Measurements from ENCODE around the gene IRF9. TPM values are rescaled to one million over a fixed set of nuclear protein-coding genes. Genes with fewer than 3 reads are reported as not detected.

IRF9 gene
- total RNA-seq, 1 donor from 2014 or later: 12.2 TPM

- DNase-seq (ENCODE audit: low spot score in 2 of 2) (no peak), FAIRE-seq (no peak)
Measured at GRCh38 chr14:24130717-24131548, 30.1 kb upstream of the IRF9 start.

GRCh38 chr14:24131549-24131966 lies 29.5 kb upstream of the IRF9 start:
- FAIRE-seq (no peak), DNase-seq (ENCODE audit: low spot score in 2 of 2) (no peak)

- no peak for DNase-seq (ENCODE audit: low spot score in 2 of 2)
- FAIRE-seq: no peak
Measured at GRCh38 chr14:24132061-24132685, 28.9 kb upstream of the IRF9 start.

- no peak for DNase-seq (ENCODE audit: low spot score in 2 of 2)
Measured at GRCh38 chr14:24132976-24133375, 28.1 kb upstream of the IRF9 start.

GRCh38 chr14:24133735-24134134 lies 27.3 kb upstream of the IRF9 start:
- FAIRE-seq (no peak), DNase-seq (ENCODE audit: low spot score in 2 of 2) (no peak)

More at GRCh38 chr14:24132976-24133375, 28.1 kb upstream of the IRF9 start:
- no peak for FAIRE-seq

GRCh38 chr14:24135584-24135833 lies 25.6 kb upstream of the IRF9 start:
- FAIRE-seq (no peak), DNase-seq (ENCODE audit: low spot score in 2 of 2) (no peak)

GRCh38 chr14:24135834-24136683 lies 25.0 kb upstream of the IRF9 start, which contains the start of gene PSME1:
PSME1 (plus strand) TSS chr14:24136194; CDS start chr14:24136263, 69 bp downstream.
- FAIRE-seq (no peak), DNase-seq (ENCODE audit: low spot score in 2 of 2) (peak; percentile 96 to 97)

GRCh38 chr14:24136684-24137528 lies 24.2 kb upstream of the IRF9 start:
- FAIRE-seq (no peak), DNase-seq (ENCODE audit: low spot score in 2 of 2) (no peak)

GRCh38 chr14:24137529-24138395 lies 23.3 kb upstream of the IRF9 start:
- FAIRE-seq (no peak), DNase-seq (ENCODE audit: low spot score in 2 of 2) (no peak)

GRCh38 chr14:24138396-24139271 lies 22.4 kb upstream of the IRF9 start:
- no peak for DNase-seq (ENCODE audit: low spot score in 2 of 2)
- no peak for FAIRE-seq

GRCh38 chr14:24139272-24139934 lies 21.7 kb upstream of the IRF9 start:
- FAIRE-seq: no peak
- no peak for DNase-seq (ENCODE audit: low spot score in 2 of 2)

- no peak for FAIRE-seq
- DNase-seq (ENCODE audit: low spot score in 2 of 2): peak; percentile 98
Measured at GRCh38 chr14:24141097-24141880, 19.8 kb upstream of the IRF9 start, which contains the start of gene EMC9. EMC9 (minus strand) TSS chr14:24141591; CDS start chr14:24141304, 287 bp downstream.

- no peak for FAIRE-seq
- no peak for DNase-seq (ENCODE audit: low spot score in 2 of 2)
Measured at GRCh38 chr14:24143511-24143910, 17.6 kb upstream of the IRF9 start.

- DNase-seq (ENCODE audit: low spot score in 2 of 2): no peak
- no peak for FAIRE-seq
Measured at GRCh38 chr14:24144451-24144850, 16.6 kb upstream of the IRF9 start.

GRCh38 chr14:24145219-24145618 lies 15.8 kb upstream of the IRF9 start:
- FAIRE-seq: no peak

GRCh38 chr14:24145690-24146452 lies 15.2 kb upstream of the IRF9 start:
- FAIRE-seq: no peak

More at GRCh38 chr14:24145219-24145618, 15.8 kb upstream of the IRF9 start:
- DNase-seq (ENCODE audit: low spot score in 2 of 2): no peak

More at GRCh38 chr14:24145690-24146452, 15.2 kb upstream of the IRF9 start:
- no peak for DNase-seq (ENCODE audit: low spot score in 2 of 2)
